HG02588 (cell line): Measurements from ENCODE around the gene IFT172.
A peak's percentile ranks its signal among the peaks of the same experiment; 100 is the strongest.
"Not testable (repeated sequence)": the region's sequence is repeated elsewhere in the genome, so short reads cannot be mapped to it uniquely, and the experiment has no call there.

Source experiments
- ATAC-seq: cut with Tn5 transposase; IDR thresholded peaks from one replicate; pipeline ENCODE4 v1.9.1; 2021; ENCODE audit warnings: mild to moderate bottlenecking, moderate library complexity; ENCODE audit not compliant: unreplicated experiment

IFT172 gene, protein sequence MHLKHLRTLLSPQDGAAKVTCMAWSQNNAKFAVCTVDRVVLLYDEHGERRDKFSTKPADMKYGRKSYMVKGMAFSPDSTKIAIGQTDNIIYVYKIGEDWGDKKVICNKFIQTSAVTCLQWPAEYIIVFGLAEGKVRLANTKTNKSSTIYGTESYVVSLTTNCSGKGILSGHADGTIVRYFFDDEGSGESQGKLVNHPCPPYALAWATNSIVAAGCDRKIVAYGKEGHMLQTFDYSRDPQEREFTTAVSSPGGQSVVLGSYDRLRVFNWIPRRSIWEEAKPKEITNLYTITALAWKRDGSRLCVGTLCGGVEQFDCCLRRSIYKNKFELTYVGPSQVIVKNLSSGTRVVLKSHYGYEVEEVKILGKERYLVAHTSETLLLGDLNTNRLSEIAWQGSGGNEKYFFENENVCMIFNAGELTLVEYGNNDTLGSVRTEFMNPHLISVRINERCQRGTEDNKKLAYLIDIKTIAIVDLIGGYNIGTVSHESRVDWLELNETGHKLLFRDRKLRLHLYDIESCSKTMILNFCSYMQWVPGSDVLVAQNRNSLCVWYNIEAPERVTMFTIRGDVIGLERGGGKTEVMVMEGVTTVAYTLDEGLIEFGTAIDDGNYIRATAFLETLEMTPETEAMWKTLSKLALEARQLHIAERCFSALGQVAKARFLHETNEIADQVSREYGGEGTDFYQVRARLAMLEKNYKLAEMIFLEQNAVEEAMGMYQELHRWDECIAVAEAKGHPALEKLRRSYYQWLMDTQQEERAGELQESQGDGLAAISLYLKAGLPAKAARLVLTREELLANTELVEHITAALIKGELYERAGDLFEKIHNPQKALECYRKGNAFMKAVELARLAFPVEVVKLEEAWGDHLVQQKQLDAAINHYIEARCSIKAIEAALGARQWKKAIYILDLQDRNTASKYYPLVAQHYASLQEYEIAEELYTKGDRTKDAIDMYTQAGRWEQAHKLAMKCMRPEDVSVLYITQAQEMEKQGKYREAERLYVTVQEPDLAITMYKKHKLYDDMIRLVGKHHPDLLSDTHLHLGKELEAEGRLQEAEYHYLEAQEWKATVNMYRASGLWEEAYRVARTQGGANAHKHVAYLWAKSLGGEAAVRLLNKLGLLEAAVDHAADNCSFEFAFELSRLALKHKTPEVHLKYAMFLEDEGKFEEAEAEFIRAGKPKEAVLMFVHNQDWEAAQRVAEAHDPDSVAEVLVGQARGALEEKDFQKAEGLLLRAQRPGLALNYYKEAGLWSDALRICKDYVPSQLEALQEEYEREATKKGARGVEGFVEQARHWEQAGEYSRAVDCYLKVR (N-terminal part only)

DNA sequence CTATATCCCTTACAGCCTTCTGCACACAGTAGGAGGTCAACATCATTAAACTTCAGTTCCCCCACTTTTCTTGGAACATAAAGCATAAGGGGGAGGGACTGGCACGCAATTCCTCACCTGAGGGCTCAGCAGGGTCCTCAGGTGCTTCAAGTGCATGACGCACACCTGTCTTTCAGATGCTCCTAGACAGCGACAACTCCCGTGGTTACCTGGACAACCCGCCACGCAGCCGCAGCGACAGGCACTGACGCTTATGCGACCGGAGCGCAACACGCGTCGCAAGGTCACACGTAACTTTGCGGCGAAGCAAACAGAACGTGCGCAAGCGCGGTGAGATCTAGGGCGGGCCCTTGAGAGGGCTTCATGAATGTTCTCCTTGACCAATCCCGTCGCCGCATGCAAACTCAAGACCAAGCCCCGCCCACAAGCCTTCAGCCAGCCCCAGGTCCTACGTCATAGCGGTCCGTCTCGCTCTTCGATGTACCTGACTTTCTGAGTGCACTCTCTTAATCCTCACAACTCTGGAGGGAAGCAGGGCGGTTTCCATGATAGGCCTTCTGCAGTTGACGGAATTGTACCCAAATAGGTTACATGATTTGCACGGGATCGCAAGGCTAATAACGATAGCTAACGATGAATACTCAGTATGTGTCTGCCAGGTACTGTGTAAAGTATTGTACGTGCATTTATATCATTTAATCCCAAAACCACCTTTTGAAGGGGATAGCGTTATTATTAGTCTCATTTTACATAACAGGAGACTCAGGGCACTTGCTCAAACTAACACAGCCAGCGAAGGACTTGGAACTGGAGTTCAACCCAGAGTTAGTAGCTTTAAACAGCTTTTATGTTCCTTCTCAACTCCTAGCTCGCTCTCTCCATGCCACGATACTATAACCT, at the start of gene IFT172:
Gene IFT172, minus strand, starts transcription at position 246 of the 900 bp plus-strand sequence. Its CDS starts 90 bp downstream, at position 156.
- peak; percentile 90 for ATAC-seq

DNA sequence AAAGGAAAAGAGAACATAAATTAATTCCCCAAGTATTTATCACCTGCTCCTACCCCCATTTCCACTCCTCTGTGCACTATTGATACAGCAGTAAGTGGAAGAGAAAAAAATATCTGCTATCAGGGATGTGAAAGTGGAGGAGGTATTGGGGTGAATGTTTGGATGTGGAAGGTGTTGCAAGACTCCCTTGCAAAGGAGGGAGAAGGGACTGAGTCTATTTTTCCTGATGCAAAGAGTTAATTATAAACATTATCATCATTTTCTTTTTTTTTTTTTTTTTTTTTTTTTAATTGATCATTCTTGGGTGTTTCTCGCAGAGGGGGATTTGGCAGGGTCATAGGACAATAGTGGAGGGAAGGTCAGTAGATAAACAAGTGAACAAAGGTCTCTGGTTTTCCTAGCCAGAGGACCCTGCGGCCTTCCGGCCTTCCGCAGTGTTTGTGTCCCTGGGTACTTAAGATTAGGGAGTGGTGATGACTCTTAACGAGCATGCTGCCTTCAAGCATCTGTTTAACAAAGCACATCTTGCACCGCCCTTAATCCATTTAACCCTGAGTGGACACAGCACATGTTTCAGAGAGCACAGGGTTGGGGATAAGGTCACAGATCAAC, 49.4 kb upstream of the IFT172 start:
- ATAC-seq, result not testable (repeated sequence)

DNA sequence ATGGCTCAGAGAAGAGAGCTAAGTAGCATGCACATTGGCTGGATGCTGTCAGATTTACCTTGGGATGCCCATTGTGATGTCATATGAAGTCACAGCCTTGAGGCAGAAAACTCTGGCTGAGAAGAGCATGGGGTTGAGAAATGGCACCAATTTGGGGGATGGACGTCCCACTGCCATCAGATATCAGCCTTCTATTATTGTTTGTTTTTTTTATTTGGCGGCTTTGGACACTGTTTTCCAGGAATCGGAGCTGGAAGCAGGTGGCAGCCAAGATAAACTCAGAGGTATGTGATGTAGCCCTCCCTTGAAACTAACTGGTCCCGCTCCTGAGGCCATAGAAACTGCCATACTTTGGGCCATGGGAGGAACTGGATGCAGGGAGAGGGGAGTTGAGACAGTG, 47.7 kb upstream of the IFT172 start:
- no peak for ATAC-seq

DNA sequence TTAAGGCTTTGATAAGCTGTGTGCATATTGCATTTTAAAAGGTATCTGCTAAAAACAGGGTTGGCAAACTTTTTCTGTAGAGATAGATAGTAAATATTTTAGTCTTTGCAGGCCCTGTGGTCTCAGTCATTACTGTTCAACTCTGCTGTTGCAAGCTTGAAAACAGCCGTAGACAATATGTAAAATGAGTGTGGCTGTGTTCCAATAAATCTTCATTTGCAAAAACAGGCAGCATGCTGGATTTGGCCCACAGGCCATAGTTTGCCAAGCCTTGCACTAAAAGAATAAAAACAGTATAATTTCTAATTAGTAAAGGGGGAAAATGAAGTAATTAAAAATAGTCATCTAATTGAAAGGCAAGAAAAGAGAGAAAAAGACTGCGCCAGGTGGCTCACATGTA, 42.4 kb upstream of the IFT172 start:
- no peak for ATAC-seq

DNA sequence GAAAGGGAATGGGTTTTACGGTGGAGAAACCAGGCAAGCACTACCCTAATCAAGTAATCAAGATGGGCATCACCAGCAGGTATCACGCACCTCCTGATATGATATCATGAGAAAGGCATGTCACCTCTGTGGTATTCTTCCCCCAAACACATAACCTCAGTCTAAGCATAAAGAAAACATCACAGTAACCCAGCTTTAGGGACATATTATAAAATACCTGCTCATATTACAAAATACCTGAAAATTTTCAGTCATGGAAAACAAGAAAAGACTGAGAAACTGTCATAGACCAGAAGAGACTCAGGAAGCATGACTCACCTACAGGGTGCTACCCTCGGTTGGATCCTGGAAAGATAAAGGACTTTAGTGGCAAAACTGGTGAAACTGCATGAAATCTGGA, 37.6 kb upstream of the IFT172 start:
- ATAC-seq, result no peak

DNA sequence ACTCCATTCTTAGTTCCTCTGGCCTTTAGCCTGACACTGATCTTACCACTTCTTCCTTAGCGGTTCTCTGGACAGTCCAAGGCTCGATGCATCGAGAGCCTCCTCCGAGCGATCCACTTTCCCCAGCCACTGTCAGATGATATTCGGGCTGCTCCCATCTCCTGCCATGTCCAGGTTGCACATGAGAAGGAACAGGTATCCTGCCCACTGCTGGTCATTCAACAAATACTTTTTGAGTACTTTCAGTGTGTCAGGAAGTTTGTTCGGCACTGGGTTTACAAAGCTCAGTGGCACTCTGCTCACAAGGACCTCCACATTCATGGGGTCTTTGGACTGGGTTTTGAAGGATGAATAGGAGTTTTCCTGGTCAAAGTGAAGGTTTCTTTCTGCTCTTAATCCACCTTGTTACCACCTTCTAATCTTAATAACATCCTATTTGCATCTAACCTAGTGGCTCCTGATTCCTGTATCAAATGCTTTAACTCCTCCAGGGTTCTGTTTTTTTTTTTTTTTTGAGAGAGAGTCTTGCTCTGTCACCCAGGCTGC, 32.9 kb upstream of the IFT172 start:
- ATAC-seq, result no peak

DNA sequence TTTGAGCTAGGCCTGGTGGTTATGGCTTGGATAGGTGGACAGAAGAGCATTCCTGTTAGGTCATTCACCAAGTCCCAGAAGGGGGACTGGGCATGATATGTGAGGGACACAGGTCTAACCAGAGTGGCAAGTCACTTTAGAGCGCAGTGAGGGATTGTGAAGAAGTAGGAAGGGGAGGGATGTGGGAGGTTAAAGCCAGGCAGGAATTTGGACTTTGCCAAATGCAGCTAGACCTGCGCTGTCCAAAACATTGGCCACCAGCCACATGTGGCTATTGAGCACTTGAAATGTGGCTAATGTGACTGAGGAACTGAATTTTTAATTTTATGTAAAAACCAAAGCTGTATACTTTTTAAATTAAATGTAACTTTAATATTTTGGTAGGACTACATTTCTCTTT, 30.8 kb upstream of the IFT172 start:
- no peak for ATAC-seq

DNA sequence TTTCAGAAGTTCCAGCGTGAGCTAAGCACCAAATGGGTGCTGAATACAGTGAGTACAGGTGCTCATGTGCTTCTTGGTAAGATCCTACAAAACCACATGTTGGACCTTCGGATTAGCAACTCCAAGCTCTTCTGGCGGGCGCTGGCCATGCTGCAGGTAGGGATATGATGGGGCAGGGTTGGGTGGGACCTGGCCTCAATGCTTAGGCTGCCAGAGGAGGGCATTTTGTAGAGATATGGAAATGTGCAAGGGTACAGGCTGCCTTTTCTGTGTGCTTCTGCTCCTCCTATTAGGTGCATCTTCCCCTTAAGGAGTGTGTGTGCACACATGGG, 29.2 kb upstream of the IFT172 start:
- no peak for ATAC-seq

DNA sequence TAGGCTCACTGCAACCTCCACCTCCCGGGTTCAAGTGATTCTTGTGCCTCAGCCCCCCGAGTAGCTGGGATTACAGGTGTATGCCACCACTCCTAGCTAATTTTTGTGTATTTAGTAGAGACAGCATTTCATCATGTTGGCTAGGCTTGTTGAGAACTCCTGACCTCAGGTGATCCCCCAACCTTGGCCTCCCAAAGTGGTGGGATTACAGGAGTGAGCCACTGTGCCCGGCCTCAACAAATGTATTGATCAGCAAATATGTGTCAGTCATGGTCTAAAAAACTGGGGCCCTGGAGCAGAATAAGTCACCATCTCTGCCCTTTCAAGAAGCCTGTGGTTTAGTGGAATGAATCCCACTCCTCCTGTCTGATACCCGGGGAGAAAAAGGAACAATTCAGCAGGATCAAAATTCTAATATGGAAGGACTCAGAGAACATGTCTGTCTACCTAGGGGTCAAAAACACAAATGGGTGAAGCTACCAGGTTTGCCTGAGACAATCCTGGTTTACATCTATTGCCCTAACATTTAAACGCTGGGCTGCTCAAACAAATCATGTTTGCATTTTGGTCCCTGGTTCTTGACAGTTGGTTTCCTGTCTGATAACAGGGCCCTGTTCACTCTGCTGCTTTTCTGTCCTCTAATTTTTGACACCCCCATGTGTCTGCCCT, 28.7 kb upstream of the IFT172 start:
- ATAC-seq, result no peak

DNA sequence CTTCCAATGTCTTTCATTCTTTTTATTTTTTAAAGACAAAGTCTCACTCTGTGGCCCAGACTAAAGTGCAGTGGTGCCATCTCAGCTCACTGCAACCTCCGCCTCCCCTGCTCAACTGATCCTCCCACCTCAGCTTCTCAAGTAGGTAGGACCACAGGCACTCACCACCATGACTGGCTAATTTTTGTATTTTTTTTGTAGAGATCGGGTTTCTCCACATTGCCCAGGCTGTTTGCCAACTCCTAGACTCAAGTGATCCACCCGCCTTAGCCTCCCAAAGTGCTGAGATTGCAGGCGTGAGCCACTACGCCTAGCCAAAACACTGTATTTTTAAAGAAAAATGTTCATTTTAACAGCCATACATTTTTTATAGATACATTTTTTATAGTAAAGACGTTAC, 19.8 kb upstream of the IFT172 start:
- ATAC-seq, result no peak

DNA sequence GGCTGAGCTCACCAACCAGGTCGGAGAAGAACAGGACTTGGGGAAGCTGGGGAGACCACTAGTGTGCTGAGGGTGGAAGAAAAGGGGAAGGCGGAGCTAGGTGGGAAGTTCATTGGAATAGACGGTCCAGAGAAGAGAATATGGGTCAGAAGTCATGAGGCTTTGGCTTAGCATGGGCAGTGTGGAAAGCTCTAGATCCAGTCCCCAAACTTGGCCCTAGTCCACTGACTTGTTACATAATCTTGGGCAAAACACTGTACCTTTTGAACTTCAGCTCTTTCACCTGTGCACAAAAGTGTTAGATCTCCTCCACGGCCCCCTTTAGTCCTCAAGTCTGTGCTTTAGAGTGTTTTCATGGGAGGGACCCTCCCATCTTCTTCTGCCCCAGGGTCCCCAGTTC, 17.8 kb upstream of the IFT172 start:
- no peak for ATAC-seq

DNA sequence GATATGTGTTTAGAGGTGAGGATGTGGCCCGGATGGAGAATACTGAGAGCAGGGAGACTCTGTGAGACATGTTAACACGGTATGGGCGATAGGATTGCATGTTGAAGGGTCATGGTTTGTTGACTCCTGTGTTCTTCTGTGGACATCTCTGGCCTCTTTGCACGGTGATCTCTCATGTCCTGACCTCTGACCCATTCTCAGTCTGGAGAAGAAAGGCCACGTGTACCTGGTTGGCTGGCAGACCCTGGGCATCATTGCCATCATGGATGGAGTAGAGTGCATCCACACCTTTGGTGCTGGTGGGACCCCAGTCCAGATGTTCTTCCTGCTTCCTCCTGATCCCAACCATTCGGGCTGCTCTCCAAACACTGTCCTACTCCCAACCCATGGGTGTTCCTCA, 17.0 kb upstream of the IFT172 start:
- no peak for ATAC-seq

DNA sequence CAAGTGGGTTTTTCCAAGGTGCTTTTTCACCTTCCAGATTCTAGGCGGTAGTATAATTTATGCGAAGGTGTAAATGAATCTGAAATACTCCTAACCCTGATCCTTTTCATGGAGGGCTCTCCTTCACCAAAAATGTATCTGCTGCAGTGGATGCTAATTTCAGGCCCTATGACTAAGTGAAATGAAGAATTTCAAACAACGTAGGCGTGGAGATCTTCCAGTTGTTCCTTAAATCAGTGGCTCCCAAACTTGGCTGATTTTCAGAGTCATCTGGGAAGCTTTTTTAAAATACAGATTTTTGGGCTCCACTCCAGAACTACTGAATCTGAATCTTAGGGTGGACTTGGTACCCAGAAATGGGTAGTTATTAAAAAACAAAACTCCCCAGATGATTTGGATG, 12.6 kb upstream of the IFT172 start:
- ATAC-seq, result no peak

DNA sequence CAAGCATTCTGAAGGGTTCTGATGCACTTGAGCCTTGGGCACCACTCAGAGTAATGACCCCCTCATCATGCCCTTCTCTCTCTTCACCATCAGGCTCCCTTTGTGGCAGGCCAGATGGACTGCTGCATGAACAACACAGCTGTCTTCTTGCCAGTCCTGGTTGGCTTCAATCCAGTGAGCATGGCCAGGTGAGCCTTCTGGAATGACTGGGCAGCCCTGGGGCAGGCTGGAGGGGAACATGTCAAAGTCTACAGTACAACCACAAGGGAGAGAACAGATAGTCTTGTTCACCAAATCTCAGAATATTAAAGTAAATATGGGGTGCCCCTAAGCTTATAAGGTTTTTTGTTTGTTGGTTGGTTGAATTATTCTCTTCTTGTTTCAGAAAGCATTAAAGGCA, 11.5 kb upstream of the IFT172 start:
- no peak for ATAC-seq

DNA sequence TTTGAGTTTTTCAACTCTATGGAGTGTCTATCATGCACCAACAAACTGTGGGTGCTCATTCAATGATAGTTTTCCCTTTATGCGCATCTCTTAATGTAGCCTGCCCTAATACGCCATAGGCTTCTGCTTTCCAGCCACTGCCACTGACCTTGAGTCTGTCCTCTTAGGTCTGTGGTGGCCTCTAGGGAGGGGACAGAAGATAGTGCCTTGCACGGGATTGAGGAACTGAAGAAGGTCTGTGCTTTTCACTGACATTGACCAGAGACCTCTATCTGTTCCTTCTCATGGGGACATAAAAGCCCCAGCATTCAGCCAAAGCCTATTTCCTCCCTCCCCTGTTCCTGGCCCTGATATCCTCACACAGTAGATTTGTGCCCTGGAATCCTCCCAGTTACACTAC, 9.4 kb upstream of the IFT172 start:
- ATAC-seq, result no peak

DNA sequence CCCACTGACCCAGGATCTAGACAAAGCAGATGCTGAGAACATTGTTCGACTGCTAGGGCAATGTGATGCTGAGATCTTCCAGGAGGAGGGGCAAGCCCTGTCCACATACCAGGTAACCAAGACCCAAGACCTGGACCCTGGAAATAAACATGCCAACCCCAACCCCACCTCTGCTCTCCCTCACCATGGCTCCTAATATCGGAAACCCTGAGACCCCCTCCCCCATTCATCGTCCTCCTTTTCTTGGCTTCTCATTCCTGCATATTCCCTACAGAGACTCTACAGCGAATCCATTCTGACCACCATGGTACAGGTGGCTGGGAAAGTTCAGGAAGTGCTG, 7.7 kb upstream of the IFT172 start:
- no peak for ATAC-seq

DNA sequence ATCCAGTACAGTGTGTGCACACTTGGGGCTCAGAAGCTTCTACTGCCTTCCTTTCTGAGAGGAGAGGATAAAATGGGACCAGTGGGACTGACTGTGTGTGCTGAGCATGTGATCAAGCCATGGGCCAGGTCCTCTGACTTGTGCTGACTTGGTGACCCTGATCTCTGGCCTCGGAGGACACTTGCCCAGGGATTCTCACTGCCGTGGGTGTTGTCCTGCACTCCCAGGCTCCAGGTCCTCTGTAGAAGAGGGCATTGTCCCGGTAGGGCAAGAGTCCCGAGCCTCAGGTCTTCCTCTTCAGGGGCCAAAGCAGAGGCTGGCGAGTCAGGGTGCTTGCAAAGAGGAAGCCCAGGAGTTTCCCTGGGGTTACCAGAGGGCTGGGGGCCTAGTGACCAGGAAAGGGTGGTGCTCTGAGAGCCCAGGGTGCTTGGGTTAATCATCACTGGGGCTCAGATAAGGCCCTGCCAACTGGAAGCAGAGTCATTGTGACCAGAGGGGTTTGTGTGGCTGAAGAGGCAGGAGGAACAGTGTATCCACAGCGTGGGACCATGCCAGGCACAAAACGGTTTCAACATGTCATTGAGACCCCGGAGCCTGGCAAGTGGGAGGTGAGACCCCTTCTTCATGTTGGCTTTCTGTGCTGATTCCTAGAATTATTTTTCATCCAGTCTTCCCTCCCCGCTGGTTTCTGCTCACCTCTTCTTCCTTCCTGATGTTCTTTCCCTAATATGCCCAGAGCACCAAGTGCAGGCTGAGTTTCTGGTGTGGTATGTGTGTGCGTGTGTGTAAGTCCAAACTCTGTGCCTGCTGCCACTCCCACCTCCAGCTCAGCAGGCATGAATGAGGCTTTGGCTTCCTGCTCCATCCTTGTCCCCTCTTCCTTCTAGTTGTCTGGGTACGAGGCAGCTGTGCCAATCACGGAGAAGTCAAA, 7.1 kb upstream of the IFT172 start, which contains the start of gene GCKR:
Gene GCKR, plus strand, starts transcription at position 483 of the 931 bp plus-strand sequence. Its CDS starts 66 bp downstream, at position 549.
- ATAC-seq, result no peak

DNA sequence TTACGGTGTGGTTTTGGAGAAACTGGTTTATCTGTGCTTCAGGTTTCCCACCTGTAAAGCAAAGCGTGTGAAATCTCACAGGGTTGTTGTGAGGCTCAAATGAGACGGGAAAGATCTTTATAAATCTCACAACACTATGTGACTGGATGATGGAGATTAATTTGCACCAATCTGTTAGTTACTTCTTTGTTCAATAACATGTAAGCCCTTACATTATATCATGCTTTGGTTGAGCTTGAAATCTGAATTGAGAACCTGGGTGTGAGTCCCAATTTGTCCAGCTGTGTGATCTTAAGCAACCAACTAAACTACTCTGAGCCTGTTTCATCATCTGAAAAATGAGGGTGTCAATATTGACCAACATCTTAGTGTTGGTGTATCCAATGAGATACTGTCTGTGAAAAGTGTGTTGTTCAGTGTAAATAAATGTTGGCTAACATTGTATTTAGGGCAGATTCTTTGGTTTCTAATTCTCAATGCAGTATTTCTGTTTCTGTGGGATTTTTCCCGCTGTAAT, 6.4 kb upstream of the IFT172 start:
- ATAC-seq, result no peak
